ENCODE results near the gene PCNT. TPM values are rescaled to one million over a fixed set of nuclear protein-coding genes. Genes with fewer than 3 reads are reported as not detected.

The PCNT gene
- total RNA-seq, 1 donor from 2014 or later, result 36.0 TPM

GRCh38 chr21:46285206-46285661, 38.7 kb upstream of the PCNT start, which contains the start of gene MCM3AP:
TSS of gene MCM3AP (minus strand) at chr21:46285611. CDS start at chr21:46285286, 325 bp downstream.
- H3K27me3 Mint-ChIP-seq (ENCODE audit: unreplicated experiment), result peaks cover 13% of the 10 kb centered on the region

DNA sequence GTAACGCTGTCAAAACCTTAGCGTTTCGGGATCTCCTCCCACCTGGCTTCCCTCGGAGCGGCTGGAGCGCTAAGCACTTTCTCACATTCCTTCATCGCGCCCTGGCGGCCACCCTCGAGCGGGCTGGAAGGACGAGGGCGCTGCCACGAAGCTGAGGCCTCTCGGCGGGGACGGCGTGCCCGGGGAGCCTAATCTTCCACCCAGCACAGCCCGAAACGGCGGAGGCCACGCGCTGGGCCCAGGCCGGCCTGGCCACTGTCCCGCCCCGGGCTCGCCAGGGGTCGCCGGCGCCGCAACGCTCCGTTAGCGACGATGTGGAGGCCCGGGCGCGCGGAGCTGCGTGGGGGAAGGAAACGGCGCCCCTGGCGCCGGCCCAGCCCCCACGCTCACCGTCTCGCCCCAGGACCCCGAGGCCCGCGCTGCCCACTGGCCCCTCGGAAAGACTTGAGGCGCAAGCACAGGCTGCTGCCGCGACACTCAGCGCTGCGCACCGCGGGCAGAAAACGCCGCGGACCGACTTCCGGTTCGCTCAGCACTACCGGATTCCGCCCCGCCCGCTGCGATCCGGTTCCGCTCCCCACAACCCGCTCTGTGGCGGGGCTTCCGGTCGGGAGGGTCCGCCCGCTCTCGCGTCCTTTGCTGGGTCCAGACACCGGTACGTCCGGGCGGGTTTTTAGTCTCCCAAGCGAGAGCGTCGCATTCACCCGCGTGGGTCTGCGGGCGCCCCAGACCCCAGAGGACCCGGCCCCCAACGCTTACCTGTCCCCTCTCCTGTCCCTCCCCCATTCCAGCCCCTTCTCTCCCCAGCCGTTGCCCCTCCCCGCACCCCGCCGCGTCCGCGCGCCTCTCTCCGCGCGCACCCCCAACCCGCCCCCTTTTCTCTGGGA, 38.0 kb upstream of the PCNT start, which contains the start of gene YBEY:
YBEY (plus strand) TSS at position 582 of the 887 bp plus-strand sequence. CDS start 572 bp downstream, outside the sequence.
- DNase-seq (ENCODE audit: low spot score), result peak; percentile 89
- Mint-ChIP-seq H3K9me3 (ENCODE audit: unreplicated experiment) (no peaks in the 10 kb centered on the region), H3K4me3 (ENCODE audit: unreplicated experiment) (peak within 1 kb of the TSS; percentile 93), H3K36me3 (ENCODE audit: low read depth, unreplicated experiment) (peaks cover 23% of the 10 kb centered on the region), H3K4me1 (ENCODE audit: unreplicated experiment) (peaks cover 36% of the 10 kb centered on the region), H3K27ac (ENCODE audit: unreplicated experiment) (peak within 1 kb of the TSS; percentile 99), H3K27me3 (ENCODE audit: unreplicated experiment) (peaks cover 13% of the 10 kb centered on the region)
- no peak for TF ChIP-seq CTCF (IDR thresholded peaks at IDR 0.05; ENCODE audit: unreplicated experiment)

More at GRCh38 chr21:46285206-46285661, 38.7 kb upstream of the PCNT start, which contains the start of gene MCM3AP:
- Mint-ChIP-seq H3K9me3 (ENCODE audit: unreplicated experiment) (no peaks in the 10 kb centered on the region), H3K4me3 (ENCODE audit: unreplicated experiment) (peak within 1 kb of the TSS; percentile 93), H3K4me1 (ENCODE audit: unreplicated experiment) (peaks cover 36% of the 10 kb centered on the region), H3K27ac (ENCODE audit: unreplicated experiment) (peak within 1 kb of the TSS; percentile 99), H3K36me3 (ENCODE audit: low read depth, unreplicated experiment) (peaks cover 23% of the 10 kb centered on the region)
- no peak for TF ChIP-seq CTCF (IDR thresholded peaks at IDR 0.05; ENCODE audit: unreplicated experiment)
- DNase-seq (ENCODE audit: low spot score), result no peak

DNA sequence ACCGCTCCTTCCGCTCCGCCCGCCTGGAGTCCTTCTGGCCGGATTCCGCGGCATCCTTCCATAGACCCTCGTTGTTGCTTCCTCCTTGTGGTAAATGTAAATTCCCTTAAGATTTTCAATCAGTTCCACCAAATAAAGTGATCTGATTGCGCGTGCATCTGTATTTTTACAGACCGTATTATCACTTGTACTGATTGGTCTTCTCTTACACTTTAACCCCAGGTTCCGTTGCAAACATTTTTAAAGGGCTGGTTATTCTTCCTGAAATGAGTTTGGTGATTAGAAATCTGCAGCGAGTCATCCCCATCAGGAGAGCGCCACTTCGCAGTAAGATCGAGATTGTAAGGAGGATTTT, 37.3 kb upstream of the PCNT start:
- H3K36me3 Mint-ChIP-seq (ENCODE audit: low read depth, unreplicated experiment), result peaks cover 29% of the 10 kb centered on the region
- no peak for TF ChIP-seq CTCF (IDR thresholded peaks at IDR 0.05; ENCODE audit: unreplicated experiment)
- H3K27me3 Mint-ChIP-seq (ENCODE audit: unreplicated experiment), result peaks cover 13% of the 10 kb centered on the region
- peaks cover 32% of the 10 kb centered on the region for H3K4me1 Mint-ChIP-seq (ENCODE audit: unreplicated experiment)
- no peak for DNase-seq (ENCODE audit: low spot score)
- no peaks in the 10 kb centered on the region for H3K9me3 Mint-ChIP-seq (ENCODE audit: unreplicated experiment)
- peak overlapping the region; percentile 93 for H3K4me3 Mint-ChIP-seq (ENCODE audit: unreplicated experiment)
- peak overlapping the region; percentile 99 for H3K27ac Mint-ChIP-seq (ENCODE audit: unreplicated experiment)

DNA sequence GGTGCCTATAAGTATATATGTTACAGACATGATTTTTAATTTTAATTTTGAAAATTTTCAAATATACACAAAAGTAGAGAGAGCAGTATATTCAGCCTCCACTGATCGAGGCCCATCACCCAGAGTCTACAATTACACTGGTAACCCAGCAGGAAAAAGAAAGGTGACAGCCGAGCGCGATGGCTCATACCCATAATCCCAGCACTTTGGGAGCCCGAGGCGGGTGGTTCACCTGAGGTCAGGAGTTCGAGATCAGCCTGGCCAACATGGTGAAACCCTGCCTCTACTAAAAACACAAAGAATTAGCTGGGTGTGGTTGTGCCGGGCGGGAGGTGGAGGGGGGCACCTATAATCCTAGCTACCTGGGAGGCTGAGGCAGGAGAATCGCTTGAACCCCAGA, 36.4 kb upstream of the PCNT start:
- Mint-ChIP-seq H3K4me1 (ENCODE audit: unreplicated experiment) (peaks cover 32% of the 10 kb centered on the region), H3K4me3 (ENCODE audit: unreplicated experiment) (no peak overlapping the region), H3K36me3 (ENCODE audit: low read depth, unreplicated experiment) (peaks cover 36% of the 10 kb centered on the region), H3K9me3 (ENCODE audit: unreplicated experiment) (no peaks in the 10 kb centered on the region), H3K27me3 (ENCODE audit: unreplicated experiment) (peaks cover 13% of the 10 kb centered on the region), H3K27ac (ENCODE audit: unreplicated experiment) (peak overlapping the region; percentile 99)
- no peak for DNase-seq (ENCODE audit: low spot score)
- TF ChIP-seq CTCF (IDR thresholded peaks at IDR 0.05; ENCODE audit: unreplicated experiment), result no peak
